GM21723 (cell line): ENCODE data around the gene RPGR.

Source experiments
- ATAC-seq: cut with Tn5 transposase; IDR thresholded peaks from one replicate; pipeline ENCODE4 v1.9.1; 2021; ENCODE audit warnings: mild to moderate bottlenecking, moderate library complexity; ENCODE audit not compliant: unreplicated experiment

The RPGR gene

GRCh38 chrX:38268011-38268410 is 59.3 kb downstream of the RPGR start:
- no peak for ATAC-seq

- no peak for ATAC-seq
Measured at GRCh38 chrX:38262715-38263620, 64.3 kb downstream of the RPGR start.

GRCh38 chrX:38260231-38260630 is 67.1 kb downstream of the RPGR start:
- ATAC-seq: no peak

- no peak for ATAC-seq
Measured at GRCh38 chrX:38256019-38256418, 71.3 kb downstream of the RPGR start.

- ATAC-seq: no peak
Measured at GRCh38 chrX:38249965-38250364, 77.3 kb downstream of the RPGR start.

- ATAC-seq: no peak
Measured at GRCh38 chrX:38247051-38247450, 80.3 kb downstream of the RPGR start.

GRCh38 chrX:38240541-38240940 is 86.8 kb downstream of the RPGR start:
- no peak for ATAC-seq

GRCh38 chrX:38236901-38237615 is 90.3 kb downstream of the RPGR start:
- ATAC-seq: no peak

- ATAC-seq: no peak
Measured at GRCh38 chrX:38233891-38234667, 93.2 kb downstream of the RPGR start.

- ATAC-seq: no peak
Measured at GRCh38 chrX:38232079-38232686, 95.1 kb downstream of the RPGR start.

- no peak for ATAC-seq
Measured at GRCh38 chrX:38225093-38225492, 102.2 kb downstream of the RPGR start.

- no peak for ATAC-seq
Measured at GRCh38 chrX:38224160-38224559, 103.1 kb downstream of the RPGR start.

- no peak for ATAC-seq
Measured at GRCh38 chrX:38221391-38221929, 105.8 kb downstream of the RPGR start.

GRCh38 chrX:38220415-38221390 is 106.6 kb downstream of the RPGR start, which contains the start of gene SRPX:
Gene SRPX, minus strand, starts transcription at chrX:38220871. Its CDS starts 79 bp downstream, at chrX:38220792.
- ATAC-seq: no peak

- no peak for ATAC-seq
Measured at GRCh38 chrX:38220024-38220414, 107.3 kb downstream of the RPGR start.
